K562 (cell line): Measurements from ENCODE around the gene ACSL5. TPM values are rescaled to one million over a fixed set of nuclear protein-coding genes. Genes with fewer than 3 reads are reported as not detected.
"Not testable (repeated sequence)": the region's sequence is repeated elsewhere in the genome, so short reads cannot be mapped to it uniquely, and the experiment has no call there.

ENCODE experiments used
- ATAC-seq: fragments of 200-7000 bp; cut with Tn5 transposase; 3 replicates; pipeline ENCODE4 v1.9.1; 2020; ENCODE audit warnings: moderate library complexity
- BruUV-seq: library from RNA; stranded (reverse); fragments of 400-500 nt; replicated peaks from 2 replicates; lab custom pipeline; 2021; lab: Mats Ljungman, UMichigan
- CTCF ChIA-PET: fragments of 300-600 bp; formaldehyde crosslinking; extraction: SDS; loops from one replicate; lab custom pipeline; 2021; ENCODE audit warnings: low intra/inter-chr PET ratio; lab: Yijun Ruan, JAX
- POLR2A ChIA-PET: fragments of 300-600, 350-650 bp; sonication (Branson Sonifier 250); formaldehyde crosslinking; extraction: SDS; loops from one replicate; lab custom pipeline; 2021; ENCODE audit warnings: antibody characterized with exemption, inconsistent platforms; lab: Yijun Ruan, JAX
- DNase-seq, 4 experiments: peaks; one replicate each; pipeline versions ENCODE4 v3.0.0 to v3.0.0-alpha.2; 2011 to 2018; ENCODE audit warnings: low spot score in 3 of 4, mixed read lengths in 3 of 4; ENCODE audit errors: extremely low read depth in 1 of 4
- FAIRE-seq: peaks from 2 replicates; lab custom pipeline; 2011; peaks lifted over from hg19 to GRCh38; lab: Jason Lieb, UNC
- H2AFZ ChIP-seq: 2 replicates; pipeline ENCODE4 v1.6.0; 2011; ENCODE audit warnings: low read depth, low read length, control low read depth, inconsistent platforms
- H3K27ac ChIP-seq: fragments of 200-600 bp; 3 replicates; pipeline ENCODE4 v1.8.0; 2011; ENCODE audit warnings: low read depth, mild to moderate bottlenecking, control low read depth, inconsistent platforms, low read length, moderate library complexity, mixed read lengths; ENCODE audit errors: extremely low read depth
- H3K27me3 ChIP-seq, 2 experiments: fragments of 300-600 bp in 1 of 2; 2 replicates in 1 of 2; 3 replicates in 1 of 2; pipeline versions ENCODE4 v1.6.0 to v1.8.0; 2011; ENCODE audit warnings: inconsistent platforms in 2 of 2, low read length in 2 of 2, mild to moderate bottlenecking in 1 of 2, mixed read lengths in 1 of 2, moderate library complexity in 1 of 2; ENCODE audit not compliant: control insufficient read depth in 2 of 2, insufficient read depth in 2 of 2
- H3K36me3 ChIP-seq: fragments of 300-600 bp; 3 replicates; pipeline ENCODE4 v1.8.0; 2011; ENCODE audit warnings: mild to moderate bottlenecking, low read length, inconsistent platforms; ENCODE audit not compliant: control insufficient read depth, insufficient read depth
- H3K4me1 ChIP-seq, 2 experiments: fragments of 200-600 bp in 1 of 2; replicated peaks in 1 of 2; 2 replicates in 1 of 2; 3 replicates in 1 of 2; pipeline versions ENCODE4 v1.5.1 to v1.8.0; 2011; ENCODE audit warnings: inconsistent platforms in 2 of 2, low read length in 2 of 2, mild to moderate bottlenecking in 1 of 2, mixed read lengths in 1 of 2, moderate library complexity in 1 of 2; ENCODE audit not compliant: control insufficient read depth in 2 of 2, insufficient read depth in 2 of 2
- H3K4me2 ChIP-seq: 2 replicates; pipeline ENCODE4 v1.6.1; 2011; ENCODE audit warnings: low read length, control low read depth, inconsistent platforms, mixed read lengths; ENCODE audit not compliant: insufficient read depth
- H3K4me3 ChIP-seq: fragments of 200-600 bp; sonication (generic), shearing (Covaris generic); 2 replicates; pipeline ENCODE4 v1.5.1; 2016; ENCODE audit warnings: control low read depth, inconsistent platforms
- H3K79me2 ChIP-seq: fragments of 200-600 bp; 3 replicates; pipeline ENCODE4 v1.8.0; 2011; ENCODE audit warnings: low read length, inconsistent platforms; ENCODE audit not compliant: control insufficient read depth, insufficient read depth
- H3K9ac ChIP-seq, 2 experiments: 2 replicates each; pipeline versions ENCODE4 v1.6.0 to v1.6.1; 2011; ENCODE audit warnings: low read depth in 2 of 2, low read length in 2 of 2, control low read depth in 1 of 2, inconsistent platforms in 1 of 2, mild to moderate bottlenecking in 1 of 2, mixed read lengths in 1 of 2; ENCODE audit not compliant: insufficient read depth in 1 of 2
- H3K9me1 ChIP-seq: one replicate; pipeline ENCODE4 v1.6.0; 2011; ENCODE audit warnings: inconsistent platforms, mild to moderate bottlenecking, low read length, moderate library complexity; ENCODE audit not compliant: control insufficient read depth, insufficient read depth
- H3K9me3 ChIP-seq: replicated peaks from 2 replicates; pipeline ENCODE4 v1.5.1; 2011; ENCODE audit warnings: low read depth, low read length, inconsistent platforms; ENCODE audit not compliant: control insufficient read depth, insufficient read depth
- H4K20me1 ChIP-seq: replicated peaks from 2 replicates; pipeline ENCODE4 v1.6.1; 2011; ENCODE audit warnings: low read length, inconsistent platforms, mixed read lengths; ENCODE audit not compliant: control insufficient read depth, insufficient read depth
- ATF4 ChIP-seq: fragments of 450-650 bp; formaldehyde crosslinking; IDR thresholded peaks from 2 replicates; pipeline ENCODE4 v1.4.0; 2022; ENCODE audit warnings: mild to moderate bottlenecking, moderate library complexity
- CLOCK ChIP-seq: fragments of 250-450 bp; sonication (Bioruptor Pico); IDR thresholded peaks from 2 replicates; pipeline ENCODE4 v1.4.0; 2020; ENCODE audit warnings: mild to moderate bottlenecking, moderate library complexity, borderline replicate concordance
- DNMT1 ChIP-seq: fragments of 450-650 bp; IDR thresholded peaks from 2 replicates; pipeline ENCODE4 v1.6.1; 2016; ENCODE audit warnings: antibody characterized with exemption, mild to moderate bottlenecking
- MEIS2 ChIP-seq: fragments of 450-650 bp; IDR thresholded peaks from 2 replicates; pipeline ENCODE4 v1.6.1; 2014; ENCODE audit warnings: mild to moderate bottlenecking; ENCODE audit not compliant: partially characterized antibody
- PYGO2 ChIP-seq: fragments of 450-650 bp; IDR thresholded peaks from 2 replicates; pipeline ENCODE4 v1.6.1; 2016; ENCODE audit warnings: mild to moderate bottlenecking, missing genetic modification characterization, moderate library complexity, missing compliant biosample characterization
- WGBS: fragments of 100-300 bp; shearing (Covaris generic); methylation state at CpG from one replicate; pipeline ENCODE4 v1.1.6; 2016; ENCODE audit warnings: low coverage, mixed read lengths; ENCODE audit not compliant: insufficient coverage; ENCODE audit errors: missing lambda C conversion rate; 5-methylcytosine and 5-hydroxymethylcytosine counted together
- in situ Hi-C: fragments of 300-500 bp; cut with MboI; formaldehyde crosslinking; loops from 4 replicates; pipeline ENCODE4 v1.15.0; 2018; ENCODE audit warnings: inconsistent platforms, mixed read lengths
- intact Hi-C: fragments of 100-400 bp; cut with micrococcal nuclease; formaldehyde crosslinking; loops from 2 replicates; pipeline ENCODE4 v1.14.2; 2022
- polyA plus RNA-seq, 8 experiments: library from polyadenylated mRNA; depleted of rRNA in 4 of 8; stranded (reverse) in 5 of 8; unstranded in 3 of 8; fragments of >200 nt; fragmentation: Nextera tagmentation in 2 of 8; fragmentation: Illumina TruSeq in 1 of 8; extraction: Ambion mirVana in 2 of 8; extraction: Trizol in 1 of 8; gene quantifications; 2 replicates each; pipeline versions ENCODE4 v1.2.1 to v1.2.3, GENCODE V29; 2011 to 2014; ENCODE audit warnings: inconsistent platforms in 1 of 8, missing spikeins in 1 of 8
- total RNA-seq, 7 experiments: library from RNA; depleted of rRNA in 6 of 7; stranded (reverse); fragments of >200 nt in 6 of 7; fragmentation: Illumina TruSeq in 2 of 7; extraction: Trizol in 2 of 7; gene quantifications; 2 replicates each; pipeline versions ENCODE4 v1.2.1 to v1.2.3, GENCODE V29; 2011 to 2021; ENCODE audit warnings: low replicate concordance in 1 of 7

Gene ACSL5
- total and polyA plus RNA-seq, 9 of the 15 experiments (the other 6 are each of a cell fraction or from before 2014, with no cell fraction given) = 0.19 to 1.4 (median 0.55) TPM

- H3K9me1 ChIP-seq, POLR2A ChIA-PET, H3K27me3 ChIP-seq, BruUV-seq, H3K36me3 ChIP-seq, H3K4me2 ChIP-seq, intact Hi-C loops, H3K4me3 ChIP-seq, H3K79me2 ChIP-seq, H3K9ac ChIP-seq, H3K9me3 ChIP-seq, FAIRE-seq, DNase-seq, H4K20me1 ChIP-seq, H2AFZ ChIP-seq, CTCF ChIA-PET, H3K4me1 ChIP-seq, H3K27ac ChIP-seq, ATAC-seq, in situ Hi-C loops: not testable (repeated sequence)
- 39% methylated on average over 7 of the region's 7 CpGs for WGBS
- TF ChIP-seq MEIS2 = peak; percentile 30
Measured at GRCh38 chr10:112388056-112388455, 14.1 kb downstream of the ACSL5 start.

GRCh38 chr10:112388548-112388947 is 14.6 kb downstream of the ACSL5 start:
- no peak overlapping the region for H3K4me2 ChIP-seq

More at GRCh38 chr10:112388548-112388947, 14.6 kb downstream of the ACSL5 start:
- Histone ChIP-seq H3K9me3 (no peaks in the 10 kb centered on the region), H3K4me3 (no peak overlapping the region), H3K36me3 (no peaks in the 10 kb centered on the region), H3K4me1 (peaks cover 0 to 3% of the 10 kb centered on the region in 2 experiments; a peak in 3 of 5 replicates), H3K9ac (no peak overlapping the region), H3K27ac (no peak overlapping the region), H3K79me2 (no peaks in the 10 kb centered on the region), H3K27me3 (no peaks in the 10 kb centered on the region), H4K20me1 (no peaks in the 10 kb centered on the region), H2AFZ (no peak overlapping the region), H3K9me1 (no peaks in the 10 kb centered on the region)
- FAIRE-seq = no peak
- TF ChIP-seq PYGO2 (tag) (no peak), ATF4 (no peak), CLOCK (CRISPR knock-in tag) (no peak), DNMT1 (no peak)
- DNase-seq = no peak
- BruUV-seq = no TSS peak
- ChIA-PET CTCF (no interaction called here), POLR2A (no interaction called here)
- WGBS = 0% methylated on average over 2 of the region's 2 CpGs
- intact Hi-C loops (no loop called here), in situ Hi-C loops (no loop called here)
- ATAC-seq = no peak
